ENCODE data around the gene SPN. TPM values are rescaled to one million over a fixed set of nuclear protein-coding genes. Genes with fewer than 3 reads are reported as not detected.
"Not testable (repeated sequence)": the region's sequence is repeated elsewhere in the genome, so short reads cannot be mapped to it uniquely, and the experiment has no call there.

SPN gene
- total and polyA plus RNA-seq, 3 donors from 2014 or later, result 0.74 to 3.2 TPM; not detected in 1

GRCh38 chr16:29649588-29650494 lies 13.2 kb upstream of the SPN start:
- DNase-seq, result no peak

GRCh38 chr16:29650771-29651170 lies 12.3 kb upstream of the SPN start:
- H3K36me3 ChIP-seq (ENCODE audit: low read depth, missing control alignments), result no peaks in the 10 kb centered on the region
- no peak overlapping the region for H3K27ac ChIP-seq
- intact Hi-C loops (cut with DNase I; ENCODE audit: low total_unique reads), result no loop called here
- H3K4me3 ChIP-seq, result no peak overlapping the region
- no peak for DNase-seq
- no peaks in the 10 kb centered on the region for H3K9me3 ChIP-seq
- H3K27me3 ChIP-seq, result no peaks in the 10 kb centered on the region
- TF ChIP-seq POLR2A (IDR thresholded peaks at IDR 0.05) (no peak), CTCF (IDR thresholded peaks at IDR 0.05) (no peak)
- H3K4me1 ChIP-seq, result peaks cover 5% of the 10 kb centered on the region
- 92 to 98% methylated on average over 2 of the region's 2 CpGs for WGBS, 2 donors

More at GRCh38 chr16:29649588-29650494, 13.2 kb upstream of the SPN start:
- Histone ChIP-seq H3K27me3 (no peaks in the 10 kb centered on the region), H3K4me1 (peaks cover 5% of the 10 kb centered on the region), H3K27ac (no peak overlapping the region), H3K4me3 (no peak overlapping the region), H3K9me3 (no peaks in the 10 kb centered on the region), H3K36me3 (ENCODE audit: low read depth, missing control alignments) (no peaks in the 10 kb centered on the region)
- intact Hi-C loops (cut with DNase I; ENCODE audit: low total_unique reads), result no loop called here
- TF ChIP-seq CTCF (IDR thresholded peaks at IDR 0.05) (no peak), POLR2A (IDR thresholded peaks at IDR 0.05) (no peak)
- WGBS, 2 donors, result 54% methylated on average over 9 of the region's 9 CpGs

GRCh38 chr16:29651774-29652349 lies 11.2 kb upstream of the SPN start:
- TF ChIP-seq POLR2A (IDR thresholded peaks at IDR 0.05) (no peak), CTCF (IDR thresholded peaks at IDR 0.05) (no peak)
- no peaks in the 10 kb centered on the region for H3K9me3 ChIP-seq
- H3K27ac ChIP-seq, result no peak overlapping the region
- no peaks in the 10 kb centered on the region for H3K36me3 ChIP-seq (ENCODE audit: low read depth, missing control alignments)
- no peaks in the 10 kb centered on the region for H3K27me3 ChIP-seq
- no peak for DNase-seq
- WGBS, 2 donors, result 84 to 87% methylated on average over 2 of the region's 2 CpGs
- H3K4me3 ChIP-seq, result no peak overlapping the region
- peaks cover 5% of the 10 kb centered on the region for H3K4me1 ChIP-seq
- intact Hi-C loops (cut with DNase I; ENCODE audit: low total_unique reads), result no loop called here

GRCh38 chr16:29653471-29653870 lies 9.6 kb upstream of the SPN start:
- intact Hi-C loops (cut with DNase I; ENCODE audit: low total_unique reads), result no loop called here
- no peak for TF ChIP-seq POLR2A (IDR thresholded peaks at IDR 0.05)
- no peak for TF ChIP-seq CTCF (IDR thresholded peaks at IDR 0.05)
- WGBS, 2 donors, result 91 to 93% methylated on average over 12 of the region's 12 CpGs
- Histone ChIP-seq H3K36me3 (ENCODE audit: low read depth, missing control alignments) (no peaks in the 10 kb centered on the region), H3K4me3 (no peak overlapping the region), H3K27ac (no peak overlapping the region), H3K9me3 (no peaks in the 10 kb centered on the region), H3K27me3 (no peaks in the 10 kb centered on the region), H3K4me1 (peaks cover 5% of the 10 kb centered on the region)
- no peak for DNase-seq

- H3K36me3 ChIP-seq (ENCODE audit: low read depth, missing control alignments); H3K4me1 ChIP-seq; H3K27ac ChIP-seq; H3K4me3 ChIP-seq; H3K9me3 ChIP-seq; DNase-seq; H3K27me3 ChIP-seq; intact Hi-C loops (cut with DNase I; ENCODE audit: low total_unique reads): not testable (repeated sequence)
- 96 to 97% methylated on average over 7 of the region's 7 CpGs for WGBS, 2 donors
Measured at GRCh38 chr16:29653890-29654289, 9.2 kb upstream of the SPN start.
